ENCODE results near the gene SCNN1G.

DNA sequence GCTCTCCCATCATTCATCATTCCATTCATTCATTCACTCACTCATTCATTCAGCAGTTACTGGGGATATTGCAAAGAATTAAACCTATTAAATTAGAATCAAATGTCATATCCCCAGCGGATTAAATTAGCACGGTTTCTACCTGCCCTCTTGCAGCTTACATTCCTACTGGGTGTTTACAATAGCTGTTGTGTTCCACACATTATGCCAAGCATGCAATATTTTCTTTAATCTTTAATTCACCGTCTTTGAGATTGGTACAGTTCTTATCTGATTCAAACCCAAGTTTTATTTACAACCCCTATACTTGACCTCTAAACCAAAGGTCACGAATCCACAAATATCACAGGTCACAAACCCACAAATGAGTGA is 32.6 kb upstream of the SCNN1G start:
- TF ChIP-seq, protein P1, sequence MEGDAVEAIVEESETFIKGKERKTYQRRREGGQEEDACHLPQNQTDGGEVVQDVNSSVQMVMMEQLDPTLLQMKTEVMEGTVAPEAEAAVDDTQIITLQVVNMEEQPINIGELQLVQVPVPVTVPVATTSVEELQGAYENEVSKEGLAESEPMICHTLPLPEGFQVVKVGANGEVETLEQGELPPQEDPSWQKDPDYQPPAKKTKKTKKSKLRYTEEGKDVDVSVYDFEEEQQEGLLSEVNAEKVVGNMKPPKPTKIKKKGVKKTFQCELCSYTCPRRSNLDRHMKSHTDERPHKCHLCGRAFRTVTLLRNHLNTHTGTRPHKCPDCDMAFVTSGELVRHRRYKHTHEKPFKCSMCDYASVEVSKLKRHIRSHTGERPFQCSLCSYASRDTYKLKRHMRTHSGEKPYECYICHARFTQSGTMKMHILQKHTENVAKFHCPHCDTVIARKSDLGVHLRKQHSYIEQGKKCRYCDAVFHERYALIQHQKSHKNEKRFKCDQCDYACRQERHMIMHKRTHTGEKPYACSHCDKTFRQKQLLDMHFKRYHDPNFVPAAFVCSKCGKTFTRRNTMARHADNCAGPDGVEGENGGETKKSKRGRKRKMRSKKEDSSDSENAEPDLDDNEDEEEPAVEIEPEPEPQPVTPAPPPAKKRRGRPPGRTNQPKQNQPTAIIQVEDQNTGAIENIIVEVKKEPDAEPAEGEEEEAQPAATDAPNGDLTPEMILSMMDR (IDR thresholded peaks at IDR 0.05; ENCODE audit: extremely low read depth in 1 of 2, insufficient read depth in 1 of 2, low read depth in 1 of 2, low read length in 2 of 2), result no peak
- TF ChIP-seq POLR2A (IDR thresholded peaks at IDR 0.05; ENCODE audit: low read depth, low read length), result no peak
- no peak for TF ChIP-seq EZH2 (IDR thresholded peaks at IDR 0.05; ENCODE audit: borderline replicate concordance, low read depth, low read length, severe bottlenecking)
- TF ChIP-seq, protein P2, sequence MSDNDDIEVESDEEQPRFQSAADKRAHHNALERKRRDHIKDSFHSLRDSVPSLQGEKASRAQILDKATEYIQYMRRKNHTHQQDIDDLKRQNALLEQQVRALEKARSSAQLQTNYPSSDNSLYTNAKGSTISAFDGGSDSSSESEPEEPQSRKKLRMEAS (IDR thresholded peaks at IDR 0.05; ENCODE audit: insufficient read depth, insufficient read length), result no peak
- no peak for TF ChIP-seq POLR2AphosphoS5 (IDR thresholded peaks at IDR 0.05; ENCODE audit: insufficient read depth, low read depth, low read length)
